GM13977 (cell line): Measurements from ENCODE around the gene PRMT7.

Experiments
- DNase-seq: peaks from one replicate; pipeline ENCODE4 v3.0.0; 2012; ENCODE audit warnings: low spot score
- CTCF ChIP-seq: IDR thresholded peaks from 2 replicates; pipeline ENCODE4 v1.5.1; 2012; ENCODE audit warnings: mild to moderate bottlenecking, control low read depth; ENCODE audit not compliant: insufficient read depth; ENCODE audit errors: extremely low read depth, missing control alignments
- in situ Hi-C: fragments of 300-500 bp; cut with MboI; formaldehyde crosslinking; loops from one replicate; pipeline ENCODE4 v1.12.0; 2022; ENCODE audit warnings: low sequenced_read_pairs, low pct_unique_long_range_greater_than_20kb, mixed read lengths, inconsistent platforms; ENCODE audit not compliant: unreplicated experiment

The PRMT7 gene

GRCh38 chr16:68300734-68301459, 9.9 kb upstream of the PRMT7 start:
- DNase-seq = no peak
- no peak for TF ChIP-seq CTCF
- in situ Hi-C loops = no loop called here

- no peak for DNase-seq
- in situ Hi-C loops = no loop called here
These were observed 4.2 kb upstream of the PRMT7 start for GRCh38 chr16:68306633-68307032.

GRCh38 chr16:68309799-68310198, 1.0 kb upstream of the PRMT7 start:
- DNase-seq = no peak
- no peak for TF ChIP-seq CTCF
- in situ Hi-C loops = no loop called here

More at GRCh38 chr16:68306633-68307032, 4.2 kb upstream of the PRMT7 start:
- TF ChIP-seq CTCF = no peak

- in situ Hi-C loops = no loop called here
- DNase-seq = no peak
- TF ChIP-seq CTCF = no peak
These were observed 414 bp upstream of the PRMT7 start for GRCh38 chr16:68310437-68310773.

- TF ChIP-seq CTCF = no peak
- DNase-seq = no peak
- in situ Hi-C loops = no loop called here
These were observed 2.3 kb downstream of the PRMT7 start for GRCh38 chr16:68313116-68313515.

GRCh38 chr16:68319185-68319908, 8.5 kb downstream of the PRMT7 start:
- TF ChIP-seq CTCF = no peak
- peak; percentile 84 for DNase-seq
- in situ Hi-C loops = no loop called here
